ENCODE results near the gene SMIM38.
A peak's percentile ranks its signal among the peaks of the same experiment; 100 is the strongest.

Gene SMIM38
- total RNA-seq: 1.9 reads per million, percentile 2 among the genes with 10 or more reads in this experiment

DNA sequence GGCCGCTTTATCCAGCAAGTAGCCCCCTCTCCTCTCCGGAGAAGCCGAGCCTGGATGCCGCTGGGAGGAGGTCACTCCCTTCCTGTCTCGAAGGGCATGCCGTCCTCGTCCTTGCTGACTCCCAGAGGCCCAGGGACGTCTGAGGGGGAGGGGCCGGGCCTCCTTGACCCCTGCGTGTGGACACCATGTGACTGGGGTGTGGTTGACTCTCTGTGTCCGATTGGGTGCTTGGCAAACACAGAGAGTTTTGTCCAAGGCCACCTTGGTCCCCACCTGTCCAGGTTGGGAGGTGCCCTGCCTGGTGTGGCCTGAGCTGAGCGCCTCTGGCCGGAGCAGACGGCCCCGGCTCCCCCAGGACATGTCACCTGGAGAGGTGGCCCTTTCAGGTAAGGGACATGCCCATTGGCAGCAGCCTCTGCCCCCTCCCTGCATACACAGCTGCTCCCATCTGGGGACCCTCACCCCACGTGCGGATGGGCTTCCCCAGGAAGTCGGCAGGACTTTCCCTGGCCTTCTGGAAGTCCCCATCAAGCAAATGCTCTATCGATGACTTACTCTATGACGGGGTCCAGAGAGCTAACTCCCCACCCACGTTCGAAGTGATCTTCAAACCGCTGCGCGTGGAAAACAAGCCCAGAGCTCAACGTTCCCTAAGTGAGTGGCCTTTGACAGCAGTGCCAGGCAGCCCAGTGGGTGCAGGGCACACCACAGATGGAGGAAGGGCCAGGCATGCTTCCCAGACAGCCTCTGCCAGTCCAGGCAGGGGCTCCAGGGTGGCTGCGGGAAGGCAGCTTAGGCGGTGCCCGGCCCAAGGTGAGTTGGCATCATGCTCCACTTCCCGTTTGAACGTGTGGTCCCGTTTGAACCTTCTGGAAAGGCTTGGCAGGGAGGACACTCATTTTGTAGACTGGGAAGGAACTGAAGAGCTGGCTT is at the start of gene SMIM38:
Gene SMIM38, plus strand, starts transcription at position 634 of the 933 bp plus-strand sequence. CDS start 1,912 bp downstream, outside the sequence.
- DNase-seq: no peak

- DNase-seq: no peak
These were observed 49.5 kb upstream of the SMIM38 start for GRCh38 chr11:69106031-69106811.

DNA sequence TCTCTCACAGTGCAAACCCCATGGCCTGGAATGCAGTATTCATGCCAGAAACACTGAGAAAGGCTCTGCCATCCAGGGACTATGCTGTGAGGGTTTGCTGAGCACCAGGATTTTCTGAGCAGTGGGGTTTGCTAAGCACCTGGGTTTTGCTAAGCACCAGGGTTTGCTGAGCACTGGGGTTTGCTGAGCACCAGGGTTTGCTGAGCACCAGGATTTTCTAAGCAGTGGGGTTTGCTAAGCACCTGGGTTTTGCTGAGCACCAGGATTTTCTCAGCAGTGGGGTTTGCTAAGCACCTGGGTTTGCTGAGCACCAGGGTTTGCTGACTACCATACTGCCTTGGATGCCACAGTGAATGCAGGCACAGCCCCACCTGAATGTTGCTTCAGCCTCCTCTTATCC is 48.3 kb upstream of the SMIM38 start:
- DNase-seq: no peak

DNA sequence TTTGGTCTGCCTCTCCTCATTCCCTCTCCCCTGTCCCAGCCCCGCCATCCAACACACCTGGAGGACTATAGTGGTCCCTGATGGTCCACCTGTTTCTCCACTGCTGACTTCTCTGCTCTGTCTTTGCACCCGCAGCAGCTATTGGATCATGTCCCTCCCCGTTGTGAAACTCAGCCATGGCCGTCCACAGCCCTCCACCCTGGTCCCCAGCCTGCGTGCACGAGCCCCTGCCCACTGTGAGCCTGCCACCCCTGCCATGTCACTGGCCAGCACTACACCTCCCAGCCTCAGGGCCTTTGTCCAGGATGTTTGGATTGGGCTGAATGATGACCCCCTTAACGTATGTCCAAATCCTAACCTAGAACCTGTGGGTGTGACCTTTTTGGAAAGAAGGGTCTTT is 47.7 kb upstream of the SMIM38 start:
- DNase-seq: no peak

DNA sequence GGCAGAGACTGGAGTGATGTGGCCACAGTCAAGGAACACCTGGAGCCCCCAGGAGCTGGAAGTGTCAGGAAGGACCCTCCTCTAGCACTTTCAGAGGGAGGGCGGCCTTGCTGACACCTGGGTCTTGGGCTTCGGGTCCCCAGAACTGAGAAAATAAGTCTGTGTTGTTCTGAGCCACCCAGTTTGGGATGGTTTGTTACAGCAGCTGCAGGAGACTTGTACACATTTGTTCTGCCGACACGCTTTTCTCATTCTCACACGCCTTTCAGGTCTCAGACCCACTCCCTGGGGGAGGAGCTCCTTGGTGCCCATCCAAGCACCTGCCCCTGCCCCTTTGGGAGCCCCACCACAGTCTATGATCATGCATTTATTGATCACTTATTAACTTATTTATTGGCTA is 47.2 kb upstream of the SMIM38 start:
- DNase-seq: no peak

DNA sequence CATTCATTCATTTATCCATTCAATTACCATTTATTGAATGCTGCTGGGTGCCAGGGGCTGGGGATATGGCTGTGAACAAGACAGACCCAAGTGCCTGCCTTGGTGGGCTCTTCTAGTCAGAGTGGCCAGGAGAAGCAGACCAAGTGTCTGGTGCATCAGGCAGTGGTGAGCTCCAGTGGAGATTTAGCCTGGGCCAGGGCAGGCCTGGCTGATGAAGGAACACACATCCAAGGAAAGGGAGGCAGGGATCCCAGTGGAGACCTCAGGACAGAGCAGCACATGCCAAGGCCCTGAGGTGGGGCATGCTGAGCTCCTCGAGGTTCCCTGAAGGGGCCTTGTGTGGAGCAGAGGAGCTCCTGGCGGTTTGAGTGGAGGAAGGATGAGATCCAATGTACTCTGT is 46.6 kb upstream of the SMIM38 start:
- DNase-seq: no peak

DNA sequence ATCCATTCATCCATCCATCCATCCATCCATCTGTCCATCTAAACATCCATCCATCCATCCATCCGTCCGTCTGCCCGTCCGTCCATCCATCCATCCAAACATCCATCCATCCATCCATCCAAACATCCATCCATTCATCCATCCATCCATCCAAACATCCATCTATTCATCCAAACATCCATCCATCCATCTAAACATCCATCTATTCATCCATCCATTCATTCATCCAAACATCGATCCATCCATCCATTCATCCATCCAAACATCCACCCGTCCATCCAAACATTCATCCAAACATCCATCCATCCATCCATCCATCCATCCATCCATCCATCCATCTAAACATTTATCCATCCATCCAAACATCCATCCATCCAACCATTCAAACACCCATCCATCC is 45.3 kb upstream of the SMIM38 start:
- no peak for DNase-seq

GRCh38 chr11:69111624-69112542 is 43.9 kb upstream of the SMIM38 start:
- no peak for DNase-seq

GRCh38 chr11:69113226-69113625 is 42.5 kb upstream of the SMIM38 start:
- DNase-seq: no peak

GRCh38 chr11:69113646-69114340 is 41.9 kb upstream of the SMIM38 start:
- DNase-seq: no peak

GRCh38 chr11:69114362-69114761 is 41.4 kb upstream of the SMIM38 start:
- DNase-seq: no peak

DNA sequence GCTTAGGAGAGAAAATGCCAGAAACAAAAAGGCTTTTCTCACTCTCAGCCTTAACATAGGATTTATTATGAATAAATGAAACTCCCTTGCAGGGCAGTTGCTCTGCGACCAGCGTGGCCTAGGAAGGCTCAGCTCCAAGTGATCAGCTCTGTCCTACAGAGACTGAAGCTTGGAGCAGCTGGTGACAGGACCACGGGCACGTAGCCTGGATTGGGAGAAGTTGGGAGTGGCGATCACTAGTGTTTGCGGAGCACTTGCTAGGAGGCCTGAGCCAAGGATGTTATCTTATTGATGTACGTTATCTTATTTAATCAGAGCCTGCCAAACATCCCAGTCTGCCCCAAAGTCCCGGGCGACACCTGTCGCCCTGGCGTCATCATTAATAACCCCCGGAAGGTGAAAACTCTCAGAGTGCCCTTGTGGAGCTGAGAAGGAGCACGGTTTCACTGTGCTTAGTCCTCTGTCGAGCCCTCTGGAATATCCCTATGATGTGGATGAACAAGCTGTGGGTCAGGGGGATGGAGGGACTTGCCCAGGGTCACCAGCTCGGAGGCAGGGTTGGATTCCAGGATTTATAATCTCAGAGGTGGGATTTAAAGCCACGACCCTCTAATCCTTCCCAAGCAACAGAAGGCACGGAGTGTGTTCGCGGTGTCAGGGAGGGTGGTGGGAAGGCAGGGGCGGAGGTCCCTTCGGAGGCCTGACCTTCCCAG is 40.8 kb upstream of the SMIM38 start:
- no peak for DNase-seq

DNA sequence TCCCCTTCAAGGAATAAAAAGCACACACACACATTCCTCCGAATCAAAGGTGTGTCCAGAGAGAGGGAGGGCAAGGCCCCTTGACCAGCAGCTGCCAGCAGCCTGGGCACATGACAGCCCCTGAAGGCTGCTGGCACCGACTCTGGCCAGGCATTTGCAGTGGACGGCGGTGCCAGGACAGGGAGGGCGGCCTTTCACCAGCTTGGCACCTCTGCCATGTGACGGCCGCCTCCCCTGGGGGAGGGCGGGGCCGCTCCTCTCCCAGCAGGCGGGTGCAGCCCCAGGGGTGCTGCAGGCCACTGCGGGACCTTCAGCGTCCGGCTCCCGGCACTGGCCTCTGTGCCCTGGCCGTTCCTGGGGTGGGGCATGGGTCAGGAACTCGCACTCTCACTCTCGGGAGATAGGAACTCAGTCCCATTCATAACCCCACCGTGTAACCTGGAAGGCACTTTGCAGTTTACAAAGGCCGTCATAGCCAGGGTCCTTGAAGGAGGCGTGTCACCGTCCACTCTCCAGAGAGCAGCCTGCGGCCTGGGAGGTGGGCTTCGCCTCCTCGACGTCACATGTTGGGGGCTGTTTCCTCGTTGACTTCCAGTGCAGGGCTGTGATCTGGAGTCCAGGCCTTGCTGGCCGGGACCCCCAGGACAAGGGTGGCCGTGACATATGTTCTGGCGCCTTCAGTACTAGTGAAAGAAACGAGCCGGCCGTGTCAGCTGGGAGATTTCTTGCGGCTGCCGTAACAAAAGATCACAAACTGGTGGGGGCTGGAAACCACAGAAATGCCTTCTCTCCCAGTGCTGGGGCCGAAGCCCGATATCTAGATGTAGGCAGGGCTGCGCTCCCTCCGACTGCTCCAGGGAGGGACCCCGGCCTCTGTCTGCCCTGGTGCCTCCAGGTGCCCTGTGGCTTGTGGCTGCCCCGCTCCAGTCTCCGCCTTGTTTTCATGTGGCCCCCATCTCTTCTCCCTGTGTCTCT is 39.9 kb upstream of the SMIM38 start:
- DNase-seq: no peak

GRCh38 chr11:69116671-69117070 is 39.1 kb upstream of the SMIM38 start:
- no peak for DNase-seq

- DNase-seq: no peak
These were observed 36.5 kb upstream of the SMIM38 start for GRCh38 chr11:69119190-69119589.

DNA sequence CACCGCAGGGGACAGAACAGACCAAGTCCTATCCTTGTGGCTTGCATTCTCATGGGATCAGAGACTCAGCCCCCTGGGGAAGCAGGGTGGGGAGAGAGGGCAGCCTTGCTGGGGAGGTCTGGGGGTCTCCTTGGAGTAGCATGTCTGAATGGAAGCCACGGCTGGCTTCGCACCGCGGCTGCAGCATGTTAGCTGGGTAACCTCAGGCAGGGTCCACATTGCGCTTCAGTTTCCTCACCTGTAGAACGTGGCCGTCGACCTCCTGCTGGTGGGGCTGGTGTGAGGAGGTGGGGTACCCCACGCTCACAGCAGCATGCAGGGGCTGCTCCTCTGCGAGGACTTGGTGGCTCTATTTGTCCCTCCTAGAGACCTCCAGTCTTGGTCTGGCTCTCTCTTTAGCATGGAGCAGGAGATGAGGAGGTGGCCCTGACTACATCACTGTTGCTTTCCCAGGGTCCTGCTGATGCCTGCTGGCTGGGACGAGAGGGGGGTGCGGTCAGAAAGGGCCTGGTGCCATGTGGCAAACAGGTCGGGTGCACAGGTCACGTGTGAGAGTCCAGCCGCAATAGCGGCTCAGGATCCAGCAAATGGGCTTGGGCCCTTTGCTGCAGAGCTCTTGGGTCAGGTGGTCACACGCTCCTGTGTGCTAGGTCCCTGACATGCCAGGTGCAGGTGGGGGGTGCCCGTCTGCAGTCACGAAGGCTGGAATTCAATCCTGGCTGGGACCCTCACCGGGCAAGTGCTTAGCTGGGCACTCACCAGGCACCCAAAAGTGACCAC is 35.4 kb upstream of the SMIM38 start:
- no peak for DNase-seq

DNA sequence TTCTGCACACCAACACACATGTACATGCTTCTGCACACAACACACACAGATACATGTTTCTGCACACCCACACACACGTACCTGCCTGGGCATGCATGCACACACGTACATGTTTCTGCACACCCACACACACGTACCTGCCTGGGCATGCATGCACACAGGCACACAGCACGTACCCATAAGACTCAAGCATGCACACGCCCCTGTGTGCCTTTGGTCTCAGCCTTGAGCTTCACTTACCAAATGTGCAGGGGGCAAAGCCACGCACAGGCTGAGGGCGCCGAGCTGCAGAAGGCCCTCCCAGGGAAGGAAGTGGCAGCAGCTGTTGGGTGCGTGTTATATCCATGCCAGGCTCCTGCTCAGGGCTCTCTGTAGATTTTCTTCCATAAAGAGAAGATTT is 34.7 kb upstream of the SMIM38 start:
- no peak for DNase-seq

DNA sequence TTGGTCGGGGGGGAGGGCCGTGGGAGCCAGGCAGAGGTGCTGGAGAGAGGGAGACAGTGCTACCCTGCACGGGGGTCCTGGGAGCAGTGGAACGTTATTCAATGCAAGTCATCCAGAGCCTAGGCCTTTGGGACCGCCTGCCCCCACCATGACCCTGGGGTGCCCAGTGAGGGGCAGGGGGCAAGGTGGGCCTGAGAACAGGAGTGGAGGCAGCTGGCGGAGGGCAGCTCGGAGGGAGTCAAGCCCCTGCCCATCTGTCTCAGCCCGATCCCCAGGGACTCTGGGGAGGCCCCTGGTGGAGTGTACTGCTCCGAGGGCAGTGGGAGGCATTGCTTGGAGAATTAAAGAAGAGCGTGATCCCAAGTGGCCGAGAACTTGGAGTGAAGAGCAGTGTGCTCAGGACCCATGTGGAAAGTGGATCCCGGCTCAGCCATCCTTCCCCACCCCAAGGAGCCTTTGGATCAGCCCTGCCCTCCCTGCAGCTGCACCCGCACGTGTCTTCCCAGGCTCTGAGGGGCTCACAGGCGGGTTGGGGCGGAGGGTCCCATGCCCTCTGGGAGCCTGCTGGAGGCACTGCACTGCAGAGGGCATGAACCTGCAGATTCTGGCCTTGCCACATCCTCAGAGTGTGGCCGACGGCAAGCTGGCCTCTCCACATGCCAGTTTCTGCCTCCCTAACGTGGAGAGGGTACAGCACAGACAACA is 34.0 kb upstream of the SMIM38 start:
- no peak for DNase-seq

- DNase-seq: no peak
These were observed 33.5 kb upstream of the SMIM38 start for GRCh38 chr11:69122326-69122629.

All from effector CD4-positive, alpha-beta T cell (primary cell).